HG02870 (cell line): Measurements from ENCODE around the gene MYO1B.
A peak's percentile ranks its signal among the peaks of the same experiment; 100 is the strongest.

ENCODE experiments used
- ATAC-seq: cut with Tn5 transposase; IDR thresholded peaks from one replicate; pipeline ENCODE4 v1.9.1; 2021; ENCODE audit warnings: mild to moderate bottlenecking, moderate library complexity; ENCODE audit not compliant: unreplicated experiment

Gene MYO1B

GRCh38 chr2:191296083-191297006 lies 51.1 kb downstream of the MYO1B start:
- no peak for ATAC-seq

- no peak for ATAC-seq
Measured at GRCh38 chr2:191297033-191297432, 51.8 kb downstream of the MYO1B start.

GRCh38 chr2:191298306-191298705 lies 53.1 kb downstream of the MYO1B start:
- no peak for ATAC-seq

GRCh38 chr2:191299010-191299409 lies 53.8 kb downstream of the MYO1B start:
- ATAC-seq, result no peak

- no peak for ATAC-seq
Measured at GRCh38 chr2:191299866-191300265, 54.7 kb downstream of the MYO1B start.

GRCh38 chr2:191301971-191302370 lies 56.8 kb downstream of the MYO1B start:
- ATAC-seq, result no peak

GRCh38 chr2:191302459-191303139 lies 57.4 kb downstream of the MYO1B start:
- ATAC-seq, result peak; percentile 82

- ATAC-seq, result no peak
Measured at GRCh38 chr2:191303140-191304005, 58.2 kb downstream of the MYO1B start.

- ATAC-seq, result no peak
Measured at GRCh38 chr2:191304939-191305875, 60.0 kb downstream of the MYO1B start.

GRCh38 chr2:191308026-191308425 lies 62.8 kb downstream of the MYO1B start:
- no peak for ATAC-seq

- ATAC-seq, result no peak
Measured at GRCh38 chr2:191311156-191311555, 66.0 kb downstream of the MYO1B start.

GRCh38 chr2:191311627-191312026 lies 66.4 kb downstream of the MYO1B start:
- no peak for ATAC-seq

GRCh38 chr2:191312163-191312562 lies 67.0 kb downstream of the MYO1B start:
- no peak for ATAC-seq

GRCh38 chr2:191312662-191313061 lies 67.5 kb downstream of the MYO1B start:
- ATAC-seq, result no peak

- ATAC-seq, result no peak
Measured at GRCh38 chr2:191314697-191315364, 69.6 kb downstream of the MYO1B start.

- no peak for ATAC-seq
Measured at GRCh38 chr2:191315365-191315752, 70.2 kb downstream of the MYO1B start.

- no peak for ATAC-seq
Measured at GRCh38 chr2:191316246-191316994, 71.2 kb downstream of the MYO1B start.

GRCh38 chr2:191318037-191318728 lies 73.0 kb downstream of the MYO1B start:
- no peak for ATAC-seq
